HG02938 (cell line): ENCODE results near the gene NELL1.
A peak's percentile ranks its signal among the peaks of the same experiment; 100 is the strongest.

Experiments used
- ATAC-seq: cut with Tn5 transposase; IDR thresholded peaks from one replicate; pipeline ENCODE4 v1.9.1; 2021; ENCODE audit warnings: mild to moderate bottlenecking, moderate library complexity; ENCODE audit not compliant: unreplicated experiment

Gene NELL1

GRCh38 chr11:20668844-20669819 is at the start of gene NELL1:
Gene NELL1 (plus strand): TSS chr11:20669586.
- no peak for ATAC-seq

- ATAC-seq = no peak
These were observed 48.4 kb upstream of the NELL1 start for GRCh38 chr11:20620988-20621387.

DNA sequence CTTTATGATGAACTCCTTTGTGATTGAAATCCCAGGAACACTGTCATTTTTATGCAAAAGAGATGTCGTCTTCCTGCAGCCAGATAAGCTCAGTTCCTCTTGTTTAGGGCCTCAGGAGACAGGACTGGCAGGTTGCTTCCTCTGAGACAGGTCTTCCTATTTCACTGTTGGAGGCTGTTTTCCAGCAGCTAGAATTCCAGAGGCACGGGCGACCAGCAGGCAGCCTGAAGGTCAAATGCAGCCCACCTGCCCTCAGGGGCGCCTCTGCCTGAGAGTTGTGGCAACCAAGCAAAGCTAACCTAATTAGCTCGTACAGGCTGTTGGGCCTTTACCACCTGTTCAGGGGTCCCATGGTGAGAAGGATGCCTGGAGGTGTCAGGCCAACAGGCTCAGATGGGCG is 47.7 kb upstream of the NELL1 start:
- no peak for ATAC-seq

GRCh38 chr11:20623252-20623651 is 46.1 kb upstream of the NELL1 start:
- no peak for ATAC-seq

DNA sequence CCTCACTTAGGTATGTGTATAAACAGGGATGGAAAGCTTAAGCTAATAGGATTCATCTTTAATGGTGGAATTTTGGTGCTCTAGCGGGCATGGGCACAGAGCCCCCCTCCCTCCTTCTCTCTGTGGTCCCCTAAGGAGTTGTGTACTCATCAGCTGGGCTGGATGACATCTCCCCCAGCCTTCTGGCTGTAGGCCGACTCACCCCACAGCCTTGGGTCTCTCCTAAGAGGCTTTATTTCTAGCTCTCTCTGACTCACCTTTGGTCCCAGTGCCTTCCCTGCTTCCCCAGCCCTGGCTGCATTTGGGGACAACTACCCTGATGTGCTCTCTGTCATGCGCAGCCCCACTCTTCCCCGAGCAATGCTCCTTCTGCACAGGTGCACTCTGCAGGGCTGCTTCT is 43.1 kb upstream of the NELL1 start:
- no peak for ATAC-seq

DNA sequence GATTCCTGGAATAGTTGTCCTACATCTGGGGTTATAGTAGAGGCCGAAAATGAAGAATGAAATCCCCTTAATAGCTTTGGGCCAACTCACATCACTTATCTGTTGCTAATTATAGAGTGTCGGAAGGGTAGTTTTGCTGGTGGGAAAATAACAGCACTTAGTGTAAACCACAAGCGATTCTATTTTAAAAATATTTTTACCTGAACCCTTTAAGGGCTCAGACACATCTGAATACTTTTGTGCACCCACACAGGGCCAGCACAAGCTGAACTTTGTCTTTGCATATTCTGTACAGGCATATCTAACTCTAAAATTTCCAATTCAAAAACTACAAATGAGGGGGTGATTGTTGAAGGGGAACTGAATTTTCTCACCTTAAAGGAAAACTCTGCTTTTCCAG is 42.4 kb upstream of the NELL1 start:
- ATAC-seq = no peak

GRCh38 chr11:20627701-20628100 is 41.7 kb upstream of the NELL1 start:
- ATAC-seq = no peak

GRCh38 chr11:20631519-20632168 is 37.7 kb upstream of the NELL1 start:
- ATAC-seq = no peak

DNA sequence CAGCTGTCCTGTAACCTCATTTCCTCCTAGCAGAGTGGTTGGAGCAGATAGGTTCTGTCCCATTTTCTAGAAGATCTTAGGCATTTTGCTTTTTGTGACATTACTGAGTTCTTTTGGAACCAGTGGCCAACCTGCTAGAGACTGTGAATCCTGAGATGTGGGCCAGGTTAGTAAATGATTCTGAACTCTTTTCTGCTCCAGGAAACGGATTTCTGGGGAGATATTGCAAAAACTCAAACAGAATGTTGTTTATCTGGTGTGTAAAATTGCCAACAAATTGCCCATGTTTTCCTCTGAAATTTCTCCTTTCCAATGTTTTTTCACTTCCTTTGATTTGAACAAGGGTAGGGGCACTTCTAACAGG is 37.2 kb upstream of the NELL1 start:
- no peak for ATAC-seq

- no peak for ATAC-seq
These were observed 35.3 kb upstream of the NELL1 start for GRCh38 chr11:20634044-20634443.

DNA sequence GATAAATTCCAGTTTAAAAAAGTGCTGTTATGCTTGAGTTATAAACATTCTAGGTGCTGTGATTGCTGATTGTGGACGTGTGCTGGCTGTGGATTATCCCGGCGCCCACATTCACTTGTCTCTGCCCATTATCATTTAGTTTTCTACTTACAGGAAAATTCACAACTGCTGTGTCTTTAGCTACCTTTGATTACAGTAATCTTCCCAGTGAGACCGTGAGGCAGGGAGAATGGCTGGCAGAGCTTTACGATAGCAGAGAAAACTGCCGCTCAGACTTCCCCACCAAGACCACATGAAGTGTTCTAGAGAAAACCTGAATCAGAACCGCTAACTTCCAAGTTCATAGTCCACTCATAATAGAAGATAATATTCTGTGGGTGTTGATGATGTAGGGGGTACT is 34.6 kb upstream of the NELL1 start:
- no peak for ATAC-seq

DNA sequence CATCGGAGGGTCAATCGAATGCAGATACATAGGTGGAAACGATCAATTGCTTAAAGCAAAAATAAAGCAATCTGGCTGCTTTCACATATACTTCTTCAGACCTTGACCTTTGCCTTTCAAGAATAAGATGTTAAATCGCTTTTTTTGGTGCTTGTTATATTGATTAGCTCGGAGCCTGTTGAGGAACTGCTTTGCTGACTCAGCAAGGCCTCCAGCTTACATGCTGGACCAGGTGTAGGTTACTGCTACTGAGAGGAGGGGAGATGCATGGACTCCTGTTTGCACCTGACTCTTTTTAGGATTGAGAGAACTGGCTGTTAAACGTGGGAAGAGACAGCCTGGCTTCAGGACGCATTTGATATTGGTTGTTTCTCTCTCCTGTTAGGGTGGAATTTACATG is 31.3 kb upstream of the NELL1 start:
- no peak for ATAC-seq

- ATAC-seq = no peak
These were observed 29.7 kb upstream of the NELL1 start for GRCh38 chr11:20639688-20640087.

DNA sequence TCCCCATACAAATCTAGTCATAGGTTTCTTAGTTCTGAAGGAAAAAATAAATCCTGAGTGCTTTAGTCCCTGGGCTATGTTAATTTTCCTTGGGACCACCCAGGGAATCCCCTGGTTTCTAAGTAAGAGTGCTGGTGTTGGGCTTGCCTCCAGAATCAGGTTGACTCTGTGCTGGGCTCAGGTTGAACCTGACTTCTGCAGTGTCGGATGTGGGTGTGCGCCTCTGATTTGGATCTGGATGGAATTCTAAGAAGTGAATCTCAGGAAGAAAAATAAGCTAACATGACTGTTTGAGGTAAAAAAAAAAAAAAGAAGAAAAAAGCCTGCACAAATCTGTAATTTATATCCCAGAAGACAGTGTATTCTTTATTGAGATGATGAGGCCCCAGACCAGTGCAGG is 29.0 kb upstream of the NELL1 start:
- ATAC-seq = no peak

GRCh38 chr11:20644360-20644759 is 25.0 kb upstream of the NELL1 start:
- ATAC-seq = no peak

DNA sequence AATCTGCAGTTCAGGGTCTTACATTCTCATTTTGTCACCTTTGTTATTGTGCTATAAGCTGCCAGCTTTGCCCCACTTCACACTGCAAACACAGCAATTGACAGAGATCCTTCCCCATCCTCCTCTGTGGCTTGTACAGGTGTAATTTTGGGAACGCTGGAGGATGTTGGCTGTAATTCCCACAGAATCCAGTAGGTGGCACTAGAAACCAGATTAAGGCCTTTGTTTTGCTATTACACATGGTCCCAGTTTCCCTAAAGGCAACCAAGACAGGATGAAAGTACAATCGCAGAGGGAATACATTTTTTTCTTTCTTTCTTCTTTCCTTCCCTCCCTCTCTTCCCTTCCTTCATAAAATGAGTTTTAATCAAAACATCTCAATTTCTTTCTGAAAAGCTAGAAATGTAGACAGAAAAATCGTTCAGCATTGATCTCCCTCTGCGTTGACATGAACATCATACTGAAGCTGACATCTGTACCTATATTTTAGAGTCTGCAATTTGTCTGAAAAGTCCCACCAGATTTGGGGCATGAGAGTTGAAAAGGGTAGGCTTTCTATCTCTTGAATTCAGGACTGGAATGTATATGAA is 21.3 kb upstream of the NELL1 start:
- peak; percentile 64 for ATAC-seq

GRCh38 chr11:20652150-20652806 is 17.1 kb upstream of the NELL1 start:
- no peak for ATAC-seq

- ATAC-seq = no peak
These were observed 15.3 kb upstream of the NELL1 start for GRCh38 chr11:20654038-20654437.

DNA sequence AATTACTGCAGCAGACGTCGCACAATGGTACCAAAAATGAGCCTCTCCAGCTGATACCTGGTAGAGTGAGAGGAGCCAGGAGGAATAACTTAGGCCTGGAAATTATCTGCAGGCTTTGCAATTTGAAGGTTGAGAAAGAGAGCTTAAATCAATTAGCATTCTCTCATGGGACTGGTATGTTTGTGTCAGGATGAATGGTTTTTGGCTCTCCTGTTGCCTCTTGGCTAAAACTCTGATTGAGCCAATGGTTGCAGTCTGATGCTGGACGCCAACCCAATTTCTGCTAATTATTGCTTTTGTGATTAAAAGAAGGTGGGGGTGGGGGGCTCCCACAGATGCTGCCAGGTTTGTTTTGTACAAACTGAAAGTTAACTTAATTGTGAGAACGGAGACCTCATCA is 12.5 kb upstream of the NELL1 start:
- ATAC-seq = no peak

- ATAC-seq = no peak
These were observed 11.3 kb upstream of the NELL1 start for GRCh38 chr11:20658135-20658534.

- no peak for ATAC-seq
These were observed 7.9 kb upstream of the NELL1 start for GRCh38 chr11:20661445-20661844.
